Caco-2 (cell line): Measurements from ENCODE around the gene CFAP107. TPM values are rescaled to one million over a fixed set of nuclear protein-coding genes. Genes with fewer than 3 reads are reported as not detected.

Experiments used
- BruUV-seq: library from RNA; stranded (reverse); fragments of 400-500 nt; replicated peaks from 2 replicates; lab custom pipeline; 2021; lab: Mats Ljungman, UMichigan
- CTCF ChIA-PET: fragments of 300-600 bp; sonication (Branson Sonifier 250); formaldehyde crosslinking; loops from one replicate; lab custom pipeline; 2022; ENCODE audit warnings: antibody characterized with exemption; lab: Charles Lee
- POLR2A ChIA-PET: fragments of 300-600 bp; sonication (Branson Sonifier 250); formaldehyde crosslinking; loops from one replicate; lab custom pipeline; 2022; ENCODE audit warnings: antibody characterized with exemption; lab: Charles Lee
- DNase-seq, 2 experiments: peaks; one replicate each; pipeline versions ENCODE4 v3.0.0 to v3.0.0-alpha.2; 2020 to 2022
- H3K27me3 ChIP-seq: replicated peaks from 2 replicates; pipeline ENCODE4 v1.6.0; 2011; ENCODE audit warnings: low read length; ENCODE audit not compliant: control insufficient read depth, insufficient read depth
- H3K36me3 ChIP-seq: 2 replicates; pipeline ENCODE4 v1.5.1; 2011; ENCODE audit warnings: low read length; ENCODE audit not compliant: control insufficient read depth, insufficient read depth
- H3K4me1 ChIP-seq: fragments of 250-450 bp; sonication (Bioruptor Pico); 2 replicates; pipeline ENCODE4 v1.5.1; 2020; ENCODE audit warnings: mild to moderate bottlenecking
- H3K4me3 ChIP-seq: 2 replicates; pipeline ENCODE4 v1.5.1; 2011; ENCODE audit warnings: low read depth, mild to moderate bottlenecking, control low read depth, low read length
- H3K9me3 ChIP-seq: fragments of 250-450 bp; sonication (Bioruptor Pico); 2 replicates; pipeline ENCODE4 v1.5.1; 2020; ENCODE audit warnings: mild to moderate bottlenecking, moderate library complexity
- H3K27ac Mint-ChIP-seq: one replicate; pipeline ENCODE4 v1.8.0; 2022; ENCODE audit warnings: mixed read lengths; ENCODE audit not compliant: unreplicated experiment
- H3K27me3 Mint-ChIP-seq: one replicate; pipeline ENCODE4 v1.8.0; 2022; ENCODE audit warnings: mixed read lengths; ENCODE audit not compliant: insufficient read depth, unreplicated experiment
- H3K36me3 Mint-ChIP-seq: one replicate; pipeline ENCODE4 v1.8.0; 2022; ENCODE audit warnings: mild to moderate bottlenecking, mixed read lengths; ENCODE audit not compliant: insufficient read depth, unreplicated experiment
- H3K4me1 Mint-ChIP-seq: one replicate; pipeline ENCODE4 v1.8.0; 2022; ENCODE audit warnings: low read depth, mixed read lengths; ENCODE audit not compliant: unreplicated experiment
- H3K4me3 Mint-ChIP-seq: one replicate; pipeline ENCODE4 v1.8.0; 2022; ENCODE audit warnings: mild to moderate bottlenecking, moderate library complexity, mixed read lengths; ENCODE audit not compliant: unreplicated experiment
- H3K9me3 Mint-ChIP-seq: one replicate; pipeline ENCODE4 v1.8.0; 2022; ENCODE audit warnings: mixed read lengths; ENCODE audit not compliant: unreplicated experiment
- CTCF ChIP-seq, 2 experiments: fragments of 200-600 bp in 1 of 2; IDR thresholded peaks; 1 replicate in 1 of 2; 2 replicates in 1 of 2; pipeline versions ENCODE4 v1.5.1 to v1.8.0; 2011 to 2022; ENCODE audit warnings: antibody characterized with exemption in 1 of 2, control low read depth in 1 of 2, inconsistent platforms in 1 of 2, low read depth in 1 of 2, low read length in 1 of 2, mild to moderate bottlenecking in 1 of 2, moderate library complexity in 1 of 2; ENCODE audit not compliant: insufficient read depth in 1 of 2, severe bottlenecking in 1 of 2, unreplicated experiment in 1 of 2
- intact Hi-C: fragments of 100-400 bp; cut with micrococcal nuclease; formaldehyde crosslinking; loops from one replicate; pipeline ENCODE4 v1.10.0; 2022; ENCODE audit not compliant: unreplicated experiment
- total RNA-seq: library from RNA; stranded (reverse); gene quantifications from 2 replicates; pipeline ENCODE4 v1.2.3, GENCODE V29; 2022

CFAP107 gene
- total RNA-seq, 1 experiment from 2014 or later, result not detected

- ChIA-PET POLR2A (no interaction called here), CTCF (no interaction called here)
- intact Hi-C loops, result no loop called here
- H3K9me3 Mint-ChIP-seq, result no peaks in the 10 kb centered on the region
- BruUV-seq, result no TSS peak
- H3K36me3 Mint-ChIP-seq, result no peaks in the 10 kb centered on the region
- H3K4me1 ChIP-seq, result no peaks in the 10 kb centered on the region
- H3K27ac Mint-ChIP-seq, result no peak overlapping the region
- no peak overlapping the region for H3K4me3 Mint-ChIP-seq
- H3K36me3 ChIP-seq, result no peaks in the 10 kb centered on the region
- no peaks in the 10 kb centered on the region for H3K9me3 ChIP-seq
- H3K27me3 ChIP-seq, result no peaks in the 10 kb centered on the region
- H3K4me1 Mint-ChIP-seq, result no peaks in the 10 kb centered on the region
- H3K27me3 Mint-ChIP-seq, result peaks cover 8% of the 10 kb centered on the region
- TF ChIP-seq CTCF (IDR thresholded peaks at IDR 0.05; ENCODE audit: insufficient read depth in 1 of 2, low read depth in 1 of 2, low read length in 1 of 2, severe bottlenecking in 1 of 2, unreplicated experiment in 1 of 2), result no peak
- H3K4me3 ChIP-seq, result no peak overlapping the region
- DNase-seq, result no peak
Measured at GRCh38 chr1:12741946-12742345, 4.1 kb upstream of the CFAP107 start.

- H3K27ac Mint-ChIP-seq, result peak overlapping the region; percentile 31
- intact Hi-C loops, result no loop called here
- H3K4me1 Mint-ChIP-seq, result no peaks in the 10 kb centered on the region
- no peak overlapping the region for H3K4me3 ChIP-seq
- no peak for TF ChIP-seq CTCF (IDR thresholded peaks at IDR 0.05; ENCODE audit: insufficient read depth in 1 of 2, low read depth in 1 of 2, low read length in 1 of 2, severe bottlenecking in 1 of 2, unreplicated experiment in 1 of 2)
- ChIA-PET CTCF (no interaction called here), POLR2A (no interaction called here)
- BruUV-seq, result no TSS peak
- H3K36me3 Mint-ChIP-seq, result no peaks in the 10 kb centered on the region
- H3K27me3 ChIP-seq, result no peaks in the 10 kb centered on the region
- H3K27me3 Mint-ChIP-seq, result peaks cover 12% of the 10 kb centered on the region
- H3K36me3 ChIP-seq, result no peaks in the 10 kb centered on the region
- DNase-seq, result peak in 1 of 2 experiments; percentile 7
- H3K9me3 ChIP-seq, result peaks cover 6% of the 10 kb centered on the region; the same call in 1 of the 2 replicates
- no peaks in the 10 kb centered on the region for H3K4me1 ChIP-seq
- peaks cover 18% of the 10 kb centered on the region for H3K9me3 Mint-ChIP-seq
- H3K4me3 Mint-ChIP-seq, result no peak overlapping the region
Measured at GRCh38 chr1:12745126-12745991, 641 bp upstream of the CFAP107 start.

GRCh38 chr1:12748778-12749355, 2.9 kb downstream of the CFAP107 start:
- no peak overlapping the region for H3K4me3 Mint-ChIP-seq
- no peak for DNase-seq
- H3K27ac Mint-ChIP-seq, result no peak overlapping the region
- peaks cover 17% of the 10 kb centered on the region for H3K27me3 Mint-ChIP-seq
- no TSS peak for BruUV-seq
- no peaks in the 10 kb centered on the region for H3K27me3 ChIP-seq
- no peaks in the 10 kb centered on the region for H3K4me1 ChIP-seq
- no peaks in the 10 kb centered on the region for H3K4me1 Mint-ChIP-seq
- no peaks in the 10 kb centered on the region for H3K36me3 Mint-ChIP-seq
- no peaks in the 10 kb centered on the region for H3K36me3 ChIP-seq
- H3K9me3 ChIP-seq, result peaks cover 6% of the 10 kb centered on the region; the same call in 1 of the 2 replicates
- H3K4me3 ChIP-seq, result no peak overlapping the region
- intact Hi-C loops, result no loop called here
- peaks cover 25% of the 10 kb centered on the region for H3K9me3 Mint-ChIP-seq
- POLR2A ChIA-PET, result no interaction called here
- TF ChIP-seq CTCF (IDR thresholded peaks at IDR 0.05; ENCODE audit: insufficient read depth in 1 of 2, low read depth in 1 of 2, low read length in 1 of 2, severe bottlenecking in 1 of 2, unreplicated experiment in 1 of 2), result no peak
- CTCF ChIA-PET, result no interaction called here
